Neural cell (in vitro differentiated cells): ENCODE data around the gene HRH1. TPM values are rescaled to one million over a fixed set of nuclear protein-coding genes. Genes with fewer than 3 reads are reported as not detected.

Source experiments
- H2AFZ ChIP-seq: fragments of 200-600, 300-800 bp; sonication (generic), shearing (Covaris generic); 2 replicates; pipeline ENCODE4 v1.6.0; 2014; ENCODE audit warnings: low read depth, mild to moderate bottlenecking, antibody characterized with exemption, low read length, moderate library complexity
- H3F3A ChIP-seq: fragments of 200-600 bp; shearing (Covaris generic); 2 replicates; pipeline ENCODE4 v1.6.1; 2016; ENCODE audit warnings: mild to moderate bottlenecking, moderate library complexity, mixed read lengths, antibody characterized with exemption, low read length; ENCODE audit not compliant: insufficient read depth, poor library complexity, severe bottlenecking
- H3K27ac ChIP-seq: fragments of 200-600, 300-800 bp; sonication (generic), shearing (Covaris generic); 2 replicates; pipeline ENCODE4 v1.5.1; 2014; ENCODE audit warnings: mild to moderate bottlenecking, low read length, moderate library complexity
- H3K27me3 ChIP-seq: fragments of 300-800, 200-600 bp; sonication (generic), shearing (Covaris generic); 2 replicates; pipeline ENCODE4 v1.6.0; 2014; ENCODE audit warnings: mild to moderate bottlenecking, low read depth, low read length, moderate library complexity; ENCODE audit not compliant: insufficient read depth
- H3K36me3 ChIP-seq: fragments of 300-800, 200-600 bp; sonication (generic), shearing (Covaris generic); 2 replicates; pipeline ENCODE4 v1.5.1; 2014; ENCODE audit warnings: mild to moderate bottlenecking, antibody characterized with exemption, low read length, moderate library complexity; ENCODE audit not compliant: insufficient read depth
- H3K4me2 ChIP-seq: fragments of 300-800, 200-600 bp; sonication (generic), shearing (Covaris generic); 2 replicates; pipeline ENCODE4 v1.6.0; 2014; ENCODE audit warnings: mild to moderate bottlenecking, low read length
- H3K4me3 ChIP-seq: fragments of 300-800, 200-600 bp; sonication (generic), shearing (Covaris generic); 2 replicates; pipeline ENCODE4 v1.5.1; 2014; ENCODE audit warnings: mild to moderate bottlenecking, low read length, moderate library complexity
- H3K79me2 ChIP-seq: fragments of 200-600 bp; shearing (Covaris generic); replicated peaks from 2 replicates; pipeline ENCODE4 v1.6.0; 2014; ENCODE audit warnings: mild to moderate bottlenecking, low read length, moderate library complexity; ENCODE audit not compliant: insufficient read depth
- H3K9ac ChIP-seq: fragments of 300-800, 200-600 bp; sonication (generic), shearing (Covaris generic); 2 replicates; pipeline ENCODE4 v1.6.1; 2016; ENCODE audit warnings: mild to moderate bottlenecking, low read length, mixed read lengths
- H3K9me2 ChIP-seq: fragments of 200-600 bp; shearing (Covaris generic); 2 replicates; pipeline ENCODE4 v1.6.1; 2016; ENCODE audit warnings: mild to moderate bottlenecking, low read length, mixed read lengths; ENCODE audit not compliant: insufficient read depth
- H3K9me3 ChIP-seq: fragments of 200-600, 300-800 bp; sonication (generic), shearing (Covaris generic); 2 replicates; pipeline ENCODE4 v1.6.1; 2016; ENCODE audit warnings: mild to moderate bottlenecking, mixed run types, low read length, moderate library complexity, mixed read lengths
- H4K20me1 ChIP-seq: fragments of 200-600 bp; shearing (Covaris generic); 2 replicates; pipeline ENCODE4 v1.6.1; 2016; ENCODE audit warnings: mild to moderate bottlenecking, mixed run types; ENCODE audit not compliant: insufficient read depth
- CTCF ChIP-seq: fragments of 450-650 bp; IDR thresholded peaks from 2 replicates; pipeline ENCODE4 v1.5.1; 2014; ENCODE audit warnings: antibody characterized with exemption, mild to moderate bottlenecking, moderate library complexity; ENCODE audit not compliant: poor library complexity, severe bottlenecking
- EP300 ChIP-seq: fragments of 450-650 bp; conservative IDR thresholded peaks from 2 replicates; pipeline ENCODE4 v1.6.1; 2014; ENCODE audit warnings: antibody characterized with exemption, mild to moderate bottlenecking, moderate library complexity; ENCODE audit not compliant: poor library complexity, severe bottlenecking
- EZH2 ChIP-seq: fragments of 200-600, 300-800 bp; shearing (Covaris generic), sonication (generic); IDR thresholded peaks from 2 replicates; pipeline ENCODE4 v1.6.1; 2014; ENCODE audit warnings: antibody characterized with exemption, low read length, borderline replicate concordance, mild to moderate bottlenecking; ENCODE audit not compliant: insufficient read depth, poor library complexity, severe bottlenecking
- MXI1 ChIP-seq: fragments of 450-650 bp; conservative IDR thresholded peaks from 2 replicates; pipeline ENCODE4 v1.6.1; 2014; ENCODE audit warnings: antibody characterized with exemption, mild to moderate bottlenecking; ENCODE audit not compliant: poor library complexity, severe bottlenecking
- POLR2AphosphoS5 ChIP-seq: IDR thresholded peaks from 2 replicates; pipeline ENCODE4 v1.6.1; 2012
- RAD21 ChIP-seq: fragments of 450-650 bp; conservative IDR thresholded peaks from 2 replicates; pipeline ENCODE4 v1.6.1; 2014; ENCODE audit warnings: antibody characterized with exemption, mild to moderate bottlenecking, moderate library complexity
- REST ChIP-seq: IDR thresholded peaks from 2 replicates; pipeline ENCODE4 v1.6.1; 2012; ENCODE audit warnings: borderline replicate concordance
- SMC3 ChIP-seq: fragments of 450-650 bp; conservative IDR thresholded peaks from 2 replicates; pipeline ENCODE4 v1.6.1; 2014; ENCODE audit warnings: antibody characterized with exemption, mild to moderate bottlenecking, moderate library complexity; ENCODE audit not compliant: poor library complexity
- TAF1 ChIP-seq: IDR thresholded peaks from 2 replicates; pipeline ENCODE4 v1.6.1; 2012; ENCODE audit warnings: low read depth
- polyA plus RNA-seq: library from polyadenylated mRNA; depleted of rRNA; stranded (reverse); fragments of >200 nt; gene quantifications from 2 replicates; pipeline ENCODE4 v1.2.3, GENCODE V29; 2014

HRH1 gene
- polyA plus RNA-seq, 1 donor from 2014 or later, result 0.06 TPM

- H3K9me3 ChIP-seq, result no peaks in the 10 kb centered on the region
- no peak overlapping the region for H3K4me2 ChIP-seq
- no peaks in the 10 kb centered on the region for H4K20me1 ChIP-seq
- H3K9me2 ChIP-seq, result no peaks in the 10 kb centered on the region
- no peak overlapping the region for H3K9ac ChIP-seq
- H3K27me3 ChIP-seq, result no peaks in the 10 kb centered on the region
- no peaks in the 10 kb centered on the region for H3K79me2 ChIP-seq
- H3K27ac ChIP-seq, result no peak overlapping the region
- no peaks in the 10 kb centered on the region for H3K36me3 ChIP-seq
- H3K4me3 ChIP-seq, result no peak overlapping the region
- H3F3A ChIP-seq, result no peaks in the 10 kb centered on the region
- TF ChIP-seq MXI1, result no peak
- no peak for TF ChIP-seq CTCF
- TF ChIP-seq EZH2, result no peak
- no peak for TF ChIP-seq EP300
- TF ChIP-seq POLR2AphosphoS5, result no peak
- TF ChIP-seq RAD21, result no peak
- no peak for TF ChIP-seq SMC3
- TF ChIP-seq TAF1, result no peak
- no peak for TF ChIP-seq REST
- no peak overlapping the region for H2AFZ ChIP-seq
Observed at GRCh38 chr3:11212784-11213183, 58.5 kb downstream of the HRH1 start.

GRCh38 chr3:11213810-11214450, 59.6 kb downstream of the HRH1 start:
- Histone ChIP-seq H3K9me3 (no peaks in the 10 kb centered on the region), H3K36me3 (no peaks in the 10 kb centered on the region), H3K27me3 (no peaks in the 10 kb centered on the region), H3F3A (no peaks in the 10 kb centered on the region), H3K27ac (no peak overlapping the region), H4K20me1 (no peaks in the 10 kb centered on the region), H3K9me2 (no peaks in the 10 kb centered on the region), H3K9ac (no peak overlapping the region), H3K79me2 (no peaks in the 10 kb centered on the region), H3K4me3 (no peak overlapping the region), H2AFZ (no peak overlapping the region), H3K4me2 (no peak overlapping the region)
- TF ChIP-seq EZH2, result no peak
- no peak for TF ChIP-seq POLR2AphosphoS5
- no peak for TF ChIP-seq EP300
- no peak for TF ChIP-seq TAF1
- TF ChIP-seq MXI1, result no peak
- no peak for TF ChIP-seq SMC3
- no peak for TF ChIP-seq RAD21
- TF ChIP-seq REST, result no peak
- no peak for TF ChIP-seq CTCF
